Liver (tissue), 3 donors: ENCODE measurements around the gene SHC3.

ENCODE experiments used
- RAD21 ChIP-seq, 2 donors: IDR thresholded peaks; 2 replicates each; pipeline ENCODE4 v1.6.1; 2016; ENCODE audit warnings: antibody characterized with exemption in 2 of 2, mild to moderate bottlenecking in 2 of 2
- RXRA ChIP-seq, 2 donors: IDR thresholded peaks; 2 replicates each; pipeline ENCODE4 v1.6.1; 2017 to 2018; ENCODE audit warnings: antibody characterized with exemption in 2 of 2, mild to moderate bottlenecking in 1 of 2
- TAF1 ChIP-seq: conservative IDR thresholded peaks from 2 replicates; pipeline ENCODE4 v1.6.1; 2016; ENCODE audit warnings: antibody characterized with exemption, mild to moderate bottlenecking
- YY1 ChIP-seq: IDR thresholded peaks from 2 replicates; pipeline ENCODE4 v1.6.1; 2016; ENCODE audit warnings: antibody characterized with exemption, mild to moderate bottlenecking
- TF ChIP-seq, protein P1 (sequence below): fragments of 150-350 bp; IDR thresholded peaks from 2 replicates; pipeline ENCODE4 v1.5.1; 2017; ENCODE audit warnings: improper control_type of control experiment, low read depth, low read length; ENCODE audit not compliant: missing input control
- TF ChIP-seq, protein P2 (sequence below): IDR thresholded peaks from 2 replicates; pipeline ENCODE4 v1.6.1; 2016; ENCODE audit warnings: antibody characterized with exemption
- donor health status: healthy.
- donor health status: healthy.

DNA sequence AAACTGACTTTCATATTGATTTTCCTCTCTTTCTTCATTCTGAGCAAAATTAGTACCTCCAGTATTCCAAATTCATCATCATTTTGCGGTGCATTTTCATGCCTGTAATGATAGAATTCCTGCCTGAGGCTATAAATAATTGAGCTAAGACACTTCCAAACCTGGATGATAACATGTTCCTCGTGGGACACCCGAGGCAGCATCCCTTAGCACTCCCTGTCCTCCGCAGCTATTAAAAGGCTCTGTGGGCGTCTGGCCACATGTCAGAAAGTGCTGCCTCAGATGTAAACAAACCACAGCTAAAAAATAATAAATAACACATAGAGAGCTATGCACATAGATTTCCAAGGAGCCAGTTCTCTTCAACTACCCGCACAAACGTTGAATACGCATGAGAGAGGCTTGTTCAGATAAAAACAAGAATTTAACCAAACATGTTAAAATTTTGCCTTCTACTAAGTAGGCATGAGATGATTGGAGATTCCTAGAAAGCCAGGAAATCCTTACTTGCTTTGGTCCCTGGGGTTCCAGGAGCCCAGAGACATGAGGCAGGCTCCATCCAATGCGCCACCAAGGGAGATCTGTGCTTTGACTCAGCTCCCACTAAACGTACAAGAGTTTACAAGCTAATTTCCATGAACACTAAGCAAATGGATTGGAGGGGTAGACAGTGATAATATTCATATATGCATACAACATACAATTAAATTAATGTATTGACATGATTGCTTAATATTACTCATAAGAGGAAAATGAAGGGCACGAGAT, 82.7 kb downstream of the SHC3 start:
- TF ChIP-seq RXRA (IDR thresholded peaks at IDR 0.05): no peak
- TF ChIP-seq, protein P1, sequence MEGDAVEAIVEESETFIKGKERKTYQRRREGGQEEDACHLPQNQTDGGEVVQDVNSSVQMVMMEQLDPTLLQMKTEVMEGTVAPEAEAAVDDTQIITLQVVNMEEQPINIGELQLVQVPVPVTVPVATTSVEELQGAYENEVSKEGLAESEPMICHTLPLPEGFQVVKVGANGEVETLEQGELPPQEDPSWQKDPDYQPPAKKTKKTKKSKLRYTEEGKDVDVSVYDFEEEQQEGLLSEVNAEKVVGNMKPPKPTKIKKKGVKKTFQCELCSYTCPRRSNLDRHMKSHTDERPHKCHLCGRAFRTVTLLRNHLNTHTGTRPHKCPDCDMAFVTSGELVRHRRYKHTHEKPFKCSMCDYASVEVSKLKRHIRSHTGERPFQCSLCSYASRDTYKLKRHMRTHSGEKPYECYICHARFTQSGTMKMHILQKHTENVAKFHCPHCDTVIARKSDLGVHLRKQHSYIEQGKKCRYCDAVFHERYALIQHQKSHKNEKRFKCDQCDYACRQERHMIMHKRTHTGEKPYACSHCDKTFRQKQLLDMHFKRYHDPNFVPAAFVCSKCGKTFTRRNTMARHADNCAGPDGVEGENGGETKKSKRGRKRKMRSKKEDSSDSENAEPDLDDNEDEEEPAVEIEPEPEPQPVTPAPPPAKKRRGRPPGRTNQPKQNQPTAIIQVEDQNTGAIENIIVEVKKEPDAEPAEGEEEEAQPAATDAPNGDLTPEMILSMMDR: no peak
- TF ChIP-seq TAF1: no peak
- TF ChIP-seq RAD21 (IDR thresholded peaks at IDR 0.05): no peak
- no peak for TF ChIP-seq YY1
- TF ChIP-seq, protein P2, sequence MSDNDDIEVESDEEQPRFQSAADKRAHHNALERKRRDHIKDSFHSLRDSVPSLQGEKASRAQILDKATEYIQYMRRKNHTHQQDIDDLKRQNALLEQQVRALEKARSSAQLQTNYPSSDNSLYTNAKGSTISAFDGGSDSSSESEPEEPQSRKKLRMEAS: no peak
